HG03342 (cell line): Measurements from ENCODE around the gene GUCY1A2.
"Not testable (repeated sequence)": the region's sequence is repeated elsewhere in the genome, so short reads cannot be mapped to it uniquely, and the experiment has no call there.

Source experiments
- ATAC-seq: cut with Tn5 transposase; IDR thresholded peaks from one replicate; pipeline ENCODE4 v1.9.1; 2021; ENCODE audit warnings: mild to moderate bottlenecking, moderate library complexity; ENCODE audit not compliant: unreplicated experiment

The GUCY1A2 gene, protein sequence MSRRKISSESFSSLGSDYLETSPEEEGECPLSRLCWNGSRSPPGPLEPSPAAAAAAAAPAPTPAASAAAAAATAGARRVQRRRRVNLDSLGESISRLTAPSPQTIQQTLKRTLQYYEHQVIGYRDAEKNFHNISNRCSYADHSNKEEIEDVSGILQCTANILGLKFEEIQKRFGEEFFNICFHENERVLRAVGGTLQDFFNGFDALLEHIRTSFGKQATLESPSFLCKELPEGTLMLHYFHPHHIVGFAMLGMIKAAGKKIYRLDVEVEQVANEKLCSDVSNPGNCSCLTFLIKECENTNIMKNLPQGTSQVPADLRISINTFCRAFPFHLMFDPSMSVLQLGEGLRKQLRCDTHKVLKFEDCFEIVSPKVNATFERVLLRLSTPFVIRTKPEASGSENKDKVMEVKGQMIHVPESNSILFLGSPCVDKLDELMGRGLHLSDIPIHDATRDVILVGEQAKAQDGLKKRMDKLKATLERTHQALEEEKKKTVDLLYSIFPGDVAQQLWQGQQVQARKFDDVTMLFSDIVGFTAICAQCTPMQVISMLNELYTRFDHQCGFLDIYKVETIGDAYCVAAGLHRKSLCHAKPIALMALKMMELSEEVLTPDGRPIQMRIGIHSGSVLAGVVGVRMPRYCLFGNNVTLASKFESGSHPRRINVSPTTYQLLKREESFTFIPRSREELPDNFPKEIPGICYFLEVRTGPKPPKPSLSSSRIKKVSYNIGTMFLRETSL

DNA sequence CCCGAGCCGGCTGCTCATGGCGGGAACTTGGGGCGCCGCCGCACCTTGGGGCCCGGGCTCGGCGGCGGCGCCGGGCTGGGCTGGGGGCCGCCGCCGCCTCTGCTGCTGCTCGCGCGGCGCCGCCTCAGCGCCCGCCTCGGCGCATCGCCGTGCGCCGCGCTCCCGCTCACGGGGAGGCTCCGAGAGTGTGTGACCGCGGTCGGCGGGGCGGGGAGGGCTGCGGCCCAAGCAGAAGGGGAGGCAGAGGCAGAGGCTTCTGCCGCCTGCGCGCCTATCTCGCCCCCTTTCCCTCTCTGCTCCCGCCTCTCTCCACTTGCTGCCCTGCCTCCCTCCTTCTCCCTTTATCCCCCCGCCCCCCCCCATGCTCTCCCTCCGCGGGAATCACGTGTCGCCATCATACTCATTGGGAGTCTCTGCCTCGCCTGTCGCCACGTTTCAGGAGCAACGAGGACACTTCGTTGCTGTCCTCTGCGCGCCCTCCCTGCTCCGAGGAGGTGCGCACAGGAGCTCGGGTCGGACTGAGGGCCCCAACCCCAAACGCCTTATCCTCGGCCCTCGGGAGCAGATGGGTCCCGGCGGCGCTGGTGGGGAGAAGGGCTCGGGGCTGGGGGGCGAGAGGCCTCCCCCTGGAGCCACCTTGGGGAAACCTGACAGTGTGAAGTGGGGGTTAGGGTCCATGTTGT lies at the start of gene GUCY1A2:
Gene GUCY1A2 (minus strand): TSS at position 258 of the 683 bp plus-strand sequence. CDS start 421 bp downstream, outside the sequence.
- ATAC-seq = peak; percentile 37

DNA sequence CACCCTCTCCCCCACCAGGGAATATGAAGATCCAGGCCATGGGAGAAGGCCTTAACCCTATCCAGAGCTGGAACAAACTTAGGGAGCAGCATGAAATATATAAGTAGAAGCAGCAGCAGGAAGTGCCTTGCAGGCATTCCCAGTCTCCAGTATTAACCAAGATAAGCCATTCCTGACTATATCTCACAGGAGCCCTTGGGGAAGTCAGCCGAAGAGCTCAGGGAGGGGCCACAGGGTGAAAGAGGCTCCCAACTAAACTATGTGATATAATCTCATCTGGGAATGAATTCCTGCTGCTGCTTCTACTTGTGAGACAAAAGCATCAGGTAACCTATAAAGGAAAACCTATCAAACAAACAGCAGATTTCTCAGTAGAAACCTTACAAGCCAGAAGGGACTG lies 36.1 kb upstream of the GUCY1A2 start:
- ATAC-seq = no peak

DNA sequence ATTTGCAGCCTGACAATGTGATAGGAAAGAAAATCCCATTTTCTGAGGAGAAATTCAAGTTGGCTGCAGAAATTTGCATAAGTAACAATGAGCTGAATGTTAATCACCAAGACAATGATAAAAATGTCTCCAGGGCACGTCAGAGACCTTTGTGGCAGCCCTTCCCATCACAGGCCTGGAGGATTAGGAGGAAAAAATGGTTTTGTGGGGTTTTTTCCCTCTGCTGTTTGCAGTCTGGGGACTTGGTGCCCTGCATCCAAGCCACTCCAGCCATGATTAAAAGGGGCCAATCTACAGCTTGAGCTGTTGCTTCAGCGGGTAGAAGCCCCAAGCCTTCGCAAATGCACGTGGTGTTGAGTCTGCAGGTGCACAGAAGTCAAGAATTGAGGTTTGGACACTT lies 33.1 kb upstream of the GUCY1A2 start:
- not testable (repeated sequence) for ATAC-seq

DNA sequence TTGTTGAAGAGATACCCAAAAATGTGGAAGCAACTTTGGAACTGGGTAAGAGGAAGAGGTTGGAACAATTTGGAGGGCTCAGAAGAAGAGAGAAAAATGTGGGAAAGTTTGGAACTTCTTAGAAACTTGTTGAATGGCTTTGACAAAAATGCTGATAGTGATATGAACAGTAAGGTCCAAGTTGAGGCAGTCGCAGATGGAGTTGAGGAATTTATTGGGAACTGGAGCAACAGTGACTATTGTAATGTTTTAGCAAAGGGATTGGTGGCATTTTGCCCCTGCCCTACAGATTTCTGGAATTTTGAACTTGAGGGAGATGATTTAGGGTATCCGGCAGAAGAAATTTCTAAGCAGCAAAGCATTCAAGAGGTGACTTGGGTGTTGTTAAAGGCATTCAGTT lies 32.6 kb upstream of the GUCY1A2 start:
- not testable (repeated sequence) for ATAC-seq

DNA sequence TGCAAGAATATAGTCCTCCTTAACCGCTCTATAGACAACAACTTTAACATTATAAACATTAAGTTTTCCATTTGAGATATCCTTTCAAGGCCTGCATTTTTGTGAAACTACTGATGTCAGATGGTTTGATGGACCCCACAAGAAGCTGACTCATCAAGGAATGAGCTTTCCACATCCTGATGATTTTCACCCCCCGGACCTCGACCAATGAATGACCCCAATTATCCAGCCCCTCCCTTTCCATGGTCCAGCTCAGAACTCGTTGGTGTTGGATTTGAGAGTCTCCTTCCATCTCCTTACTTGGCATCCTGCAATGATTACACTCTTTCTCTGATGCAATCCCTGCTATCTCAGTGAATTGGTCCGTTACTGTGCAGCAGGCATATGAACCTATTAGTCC lies 31.8 kb upstream of the GUCY1A2 start:
- no peak for ATAC-seq

DNA sequence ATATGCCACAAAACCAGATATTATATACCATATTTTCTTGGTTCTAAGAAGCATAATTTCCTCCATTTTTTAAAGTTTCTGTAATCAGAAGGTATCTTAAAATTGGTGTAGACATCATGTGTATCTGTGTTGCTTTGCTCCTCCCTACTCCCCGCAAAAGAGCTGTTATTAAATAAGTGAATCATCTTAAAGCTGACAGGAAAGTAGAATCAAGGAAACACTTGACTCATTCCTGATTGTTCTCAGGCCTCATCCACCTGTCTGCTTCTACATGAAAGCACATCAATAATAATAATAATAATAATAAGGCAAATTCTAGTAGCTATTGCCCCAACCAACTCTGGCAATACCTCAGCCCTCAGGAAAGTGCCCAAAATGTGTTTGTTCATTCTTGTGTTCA lies 26.2 kb upstream of the GUCY1A2 start:
- no peak for ATAC-seq

DNA sequence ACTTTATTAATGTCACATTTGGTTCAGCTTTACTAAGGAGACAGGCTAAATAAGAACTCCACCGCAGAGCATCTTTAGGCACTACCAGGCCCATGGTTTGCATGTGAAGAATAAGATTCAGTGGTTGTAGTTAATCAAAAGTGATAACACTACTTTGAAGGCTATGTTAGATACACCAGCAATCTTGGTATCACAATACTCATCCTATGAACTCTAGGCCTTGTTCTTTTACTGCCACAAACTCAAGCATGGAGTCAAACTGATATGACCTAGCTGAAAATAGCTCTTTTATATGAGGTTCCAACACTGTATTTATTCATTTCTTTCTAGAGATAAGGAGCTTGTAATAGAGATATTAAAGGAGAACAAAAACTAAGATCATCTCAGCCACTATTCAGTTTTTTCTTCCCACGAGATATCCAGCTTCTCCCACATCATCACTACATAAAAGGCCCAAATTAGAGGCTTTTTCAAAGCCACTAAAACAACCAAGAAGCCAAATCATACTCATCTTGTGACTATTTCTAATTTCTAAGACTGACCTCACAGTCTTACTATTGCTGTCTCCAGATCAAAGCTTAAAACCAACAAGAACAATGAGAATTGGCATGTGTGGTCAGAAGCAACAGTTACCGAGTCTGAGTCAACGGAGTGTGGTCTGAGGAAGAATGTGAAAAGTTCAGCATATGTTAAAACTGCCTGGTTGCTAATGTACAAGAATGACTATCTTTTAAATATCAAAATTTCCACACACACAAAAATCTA lies 25.1 kb upstream of the GUCY1A2 start:
- ATAC-seq = peak; percentile 77

DNA sequence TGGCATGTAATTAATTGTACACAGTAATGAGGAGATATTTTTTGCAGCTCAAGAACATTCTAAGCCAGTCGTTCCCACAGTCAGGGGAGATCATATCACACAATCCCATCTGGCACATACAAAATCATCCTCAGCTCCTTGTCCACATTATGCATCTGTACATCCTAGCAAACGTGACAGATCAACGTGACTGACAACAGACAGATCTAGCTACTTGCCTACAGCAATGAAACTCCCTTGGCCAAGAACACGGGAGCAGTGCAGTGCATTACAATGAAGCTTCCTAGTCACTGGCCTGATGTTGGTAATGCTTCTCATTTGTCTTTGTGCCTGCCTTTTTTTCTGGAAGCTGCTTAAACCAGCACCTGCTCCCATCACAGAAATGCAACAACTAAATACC lies 24.5 kb upstream of the GUCY1A2 start:
- no peak for ATAC-seq

DNA sequence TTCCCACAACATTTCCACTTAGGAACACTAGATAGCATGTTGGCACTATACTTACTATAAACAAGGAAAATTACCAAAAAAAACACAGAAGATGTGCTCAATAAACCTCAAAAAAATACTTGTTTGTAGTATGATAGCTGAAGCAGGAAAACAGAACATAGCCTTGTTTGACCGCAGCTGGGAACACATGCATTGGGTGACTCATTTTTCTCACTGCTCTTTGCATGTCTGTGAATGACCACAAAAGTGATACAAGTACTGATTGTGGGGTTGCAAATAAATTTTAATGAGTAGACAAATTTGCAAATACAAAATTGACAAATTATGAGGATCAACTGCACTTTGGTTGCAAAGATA lies 22.8 kb upstream of the GUCY1A2 start:
- ATAC-seq = peak; percentile 60

DNA sequence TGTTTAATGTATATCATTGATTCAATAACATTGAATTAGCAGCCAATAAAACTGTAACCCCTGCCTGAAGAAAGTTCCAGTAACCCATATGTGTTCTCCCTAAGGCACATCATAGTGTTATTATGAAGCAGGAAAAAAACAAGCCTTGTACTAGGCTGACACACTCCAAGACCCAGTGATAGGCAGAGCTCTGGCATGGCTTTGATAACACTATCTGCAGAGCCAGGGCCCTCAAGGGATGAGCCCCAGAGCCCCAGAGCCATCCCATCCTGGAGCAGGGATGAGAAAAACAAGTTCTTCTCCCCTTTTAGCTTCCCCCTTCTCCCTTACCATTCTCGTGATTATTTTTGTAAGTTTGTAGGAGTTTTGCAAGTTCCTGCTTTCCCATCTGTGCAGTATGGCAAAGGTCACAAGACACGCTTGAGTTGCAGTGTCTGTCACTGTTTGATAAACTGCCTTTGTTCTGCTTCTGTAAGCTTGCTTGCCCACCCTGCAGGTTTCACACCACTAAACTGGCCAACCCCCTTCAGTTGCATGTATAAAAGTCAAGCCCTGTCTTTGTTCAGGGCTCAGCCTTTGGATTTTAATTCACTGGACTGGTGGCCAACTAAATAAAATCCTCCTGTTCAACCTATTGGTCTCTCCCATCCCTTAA lies 22.3 kb upstream of the GUCY1A2 start:
- no peak for ATAC-seq

DNA sequence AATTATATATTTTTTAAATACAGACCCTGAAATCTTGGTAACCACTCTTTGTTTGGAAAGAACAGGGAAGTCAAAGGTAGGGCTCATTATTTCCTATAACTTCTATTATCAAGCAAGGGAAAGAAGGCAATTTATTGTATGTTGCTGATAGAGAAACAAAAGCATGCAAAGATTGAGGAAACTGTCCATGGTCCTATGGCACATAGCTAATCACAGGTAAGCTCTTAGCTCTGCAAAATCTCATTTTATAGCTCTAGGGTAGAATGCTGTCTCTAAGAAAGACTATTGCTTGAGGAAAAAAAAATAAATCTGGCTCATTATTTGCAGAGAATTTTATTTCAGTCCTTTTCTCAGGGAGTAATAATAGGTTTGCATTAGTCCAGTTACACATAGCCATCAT lies 7.4 kb upstream of the GUCY1A2 start:
- no peak for ATAC-seq

DNA sequence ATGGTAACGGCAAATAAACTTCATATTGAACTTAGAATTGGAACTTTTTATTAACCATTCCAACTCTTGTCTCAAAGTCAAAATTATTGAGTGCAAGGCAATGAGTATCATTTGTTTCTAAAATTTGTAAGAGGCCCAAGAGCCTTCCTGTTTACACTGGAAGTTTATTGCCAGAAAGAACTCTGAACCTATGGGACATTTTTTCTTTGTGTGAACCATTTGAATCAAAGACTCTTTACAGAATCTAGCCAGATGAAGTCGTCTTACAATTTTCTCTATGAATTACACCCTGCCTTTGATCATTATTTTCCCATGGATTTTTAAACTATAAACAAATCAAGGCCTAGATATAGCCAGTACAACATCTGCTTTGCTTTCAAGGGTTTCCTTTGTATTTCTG lies 2.3 kb upstream of the GUCY1A2 start:
- ATAC-seq = no peak

DNA sequence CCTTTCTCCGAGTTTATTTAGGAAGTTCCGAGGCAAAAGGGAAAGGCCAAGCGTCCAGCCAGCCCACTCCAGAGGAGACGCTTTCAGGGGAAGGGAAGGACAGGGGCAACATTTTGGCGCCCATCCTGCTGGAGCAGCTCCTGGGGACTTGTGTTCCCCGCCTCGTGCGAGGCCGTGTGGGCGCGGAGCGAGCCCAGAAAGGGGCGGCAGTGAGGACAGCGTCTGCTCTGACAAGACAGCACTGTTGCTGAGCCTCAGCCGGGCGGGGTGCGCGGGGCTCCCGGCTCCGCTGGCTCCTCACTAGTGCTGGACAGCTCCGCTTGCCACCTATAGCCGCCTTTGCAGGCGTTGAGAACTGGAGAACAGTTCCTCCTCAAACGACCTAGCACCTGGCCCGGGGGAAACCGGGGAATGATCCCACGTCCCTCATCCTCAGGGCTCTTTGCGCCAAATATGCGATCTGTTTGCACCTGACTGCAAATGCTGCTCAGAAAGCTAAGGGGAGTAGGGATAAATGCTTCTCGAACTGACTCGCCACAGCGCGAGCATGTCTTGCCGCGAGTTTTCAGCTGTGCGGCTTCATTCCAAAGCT lies 722 bp upstream of the GUCY1A2 start:
- no peak for ATAC-seq

DNA sequence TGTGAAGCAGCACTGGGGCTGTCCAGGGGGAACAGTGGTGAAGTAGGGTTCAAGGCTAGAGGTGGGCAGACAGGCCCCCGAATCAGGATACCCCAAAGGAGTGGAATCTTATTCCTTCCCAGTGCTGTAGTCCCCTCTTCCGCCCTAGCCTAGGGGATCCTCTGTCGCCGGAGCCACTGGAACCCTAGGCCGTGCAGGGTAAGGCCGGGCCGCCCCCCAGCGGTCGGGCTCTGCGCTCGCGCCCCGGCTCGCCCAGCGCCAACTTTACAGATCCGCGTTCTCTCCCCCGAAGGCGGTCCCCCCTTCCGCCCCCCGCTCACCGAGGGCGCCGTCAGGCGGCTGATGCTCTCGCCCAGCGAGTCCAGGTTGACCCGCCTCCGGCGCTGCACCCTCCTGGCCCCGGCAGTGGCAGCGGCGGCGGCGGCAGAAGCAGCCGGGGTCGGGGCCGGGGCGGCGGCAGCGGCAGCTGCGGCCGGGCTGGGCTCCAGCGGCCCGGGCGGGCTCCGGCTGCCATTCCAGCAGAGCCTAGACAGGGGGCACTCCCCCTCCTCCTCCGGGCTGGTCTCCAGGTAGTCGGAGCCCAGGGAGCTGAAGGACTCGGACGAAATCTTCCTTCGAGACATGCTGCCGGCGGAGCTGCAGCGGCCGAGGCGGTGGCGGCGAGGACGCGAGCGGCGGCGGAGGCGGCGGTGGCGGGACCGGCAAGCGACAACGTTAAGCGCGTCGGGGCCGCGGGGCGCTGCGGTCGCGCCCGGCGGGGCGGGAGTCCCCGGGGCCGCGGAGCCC lies 650 bp downstream of the GUCY1A2 start:
- peak; percentile 65 for ATAC-seq

DNA sequence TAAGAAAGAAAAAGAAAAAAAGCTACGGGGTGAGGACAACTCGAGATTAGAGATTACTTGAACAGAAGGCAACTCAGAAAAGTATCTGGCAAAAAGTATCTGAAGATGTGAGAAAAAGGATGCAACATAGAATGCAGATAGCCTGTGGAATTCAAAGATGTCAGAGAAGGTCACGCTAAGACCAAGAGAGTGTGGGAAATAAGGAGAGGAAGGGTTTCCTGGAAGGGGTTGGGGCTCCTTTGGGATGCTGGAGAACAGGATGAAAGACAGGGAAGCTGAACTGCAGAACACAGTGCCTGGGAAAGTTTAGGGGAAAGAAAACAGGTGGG lies 1.2 kb downstream of the GUCY1A2 start:
- no peak for ATAC-seq

DNA sequence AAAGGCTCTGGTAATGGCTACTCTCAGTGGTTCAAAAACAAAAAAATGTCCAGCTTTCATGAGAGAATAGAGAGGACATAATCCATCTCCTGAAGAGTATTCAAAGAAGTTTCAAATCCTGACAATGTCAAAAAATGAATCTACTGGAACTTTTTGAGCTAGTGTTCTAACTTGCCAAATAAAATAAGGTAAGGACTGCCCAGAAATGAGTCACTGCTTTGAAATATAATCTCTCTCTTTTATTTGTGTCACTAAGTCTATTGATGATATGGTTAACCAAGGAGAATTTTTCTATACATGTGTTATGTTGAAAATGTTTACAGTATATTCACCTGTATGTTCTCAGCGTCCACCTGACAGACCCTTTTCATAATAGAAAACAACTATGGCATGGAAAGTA lies 3.4 kb downstream of the GUCY1A2 start:
- no peak for ATAC-seq

DNA sequence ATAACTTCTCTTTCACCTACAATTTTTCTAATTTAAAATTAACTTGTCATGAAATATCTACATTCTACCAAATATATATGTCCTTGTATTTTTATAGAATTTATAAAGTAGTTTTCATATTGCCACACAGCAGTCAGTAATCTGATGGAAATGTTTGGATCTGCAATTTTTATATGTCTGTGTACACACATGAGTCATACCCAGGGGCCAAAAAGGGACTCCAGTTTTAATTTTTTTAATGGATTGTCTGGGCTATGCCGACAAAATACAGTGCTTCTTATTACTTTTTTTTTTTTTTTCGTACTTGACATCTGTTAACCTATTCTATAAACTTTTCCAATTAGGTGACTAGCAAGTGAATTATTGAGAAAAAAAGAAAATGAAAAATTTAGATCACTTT lies 6.3 kb downstream of the GUCY1A2 start:
- ATAC-seq = no peak

DNA sequence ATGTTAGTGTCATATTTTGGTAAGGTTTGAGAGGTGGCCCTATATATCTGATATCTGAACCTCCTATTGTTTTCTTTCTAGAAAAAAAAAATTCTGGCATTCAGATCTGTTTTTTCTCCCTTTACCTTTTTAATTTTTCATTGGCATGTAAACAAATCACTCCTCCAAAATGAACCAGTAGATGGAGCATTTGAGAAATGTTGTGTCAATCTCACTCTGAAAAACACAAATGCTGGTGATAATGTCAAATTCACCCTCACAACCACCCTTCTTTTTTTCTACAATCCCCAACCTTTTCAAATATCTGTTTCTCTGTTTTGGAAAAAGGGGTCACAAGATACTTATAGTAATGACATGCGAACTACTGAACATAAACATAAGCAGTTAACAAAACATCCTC lies 9.1 kb downstream of the GUCY1A2 start:
- no peak for ATAC-seq

DNA sequence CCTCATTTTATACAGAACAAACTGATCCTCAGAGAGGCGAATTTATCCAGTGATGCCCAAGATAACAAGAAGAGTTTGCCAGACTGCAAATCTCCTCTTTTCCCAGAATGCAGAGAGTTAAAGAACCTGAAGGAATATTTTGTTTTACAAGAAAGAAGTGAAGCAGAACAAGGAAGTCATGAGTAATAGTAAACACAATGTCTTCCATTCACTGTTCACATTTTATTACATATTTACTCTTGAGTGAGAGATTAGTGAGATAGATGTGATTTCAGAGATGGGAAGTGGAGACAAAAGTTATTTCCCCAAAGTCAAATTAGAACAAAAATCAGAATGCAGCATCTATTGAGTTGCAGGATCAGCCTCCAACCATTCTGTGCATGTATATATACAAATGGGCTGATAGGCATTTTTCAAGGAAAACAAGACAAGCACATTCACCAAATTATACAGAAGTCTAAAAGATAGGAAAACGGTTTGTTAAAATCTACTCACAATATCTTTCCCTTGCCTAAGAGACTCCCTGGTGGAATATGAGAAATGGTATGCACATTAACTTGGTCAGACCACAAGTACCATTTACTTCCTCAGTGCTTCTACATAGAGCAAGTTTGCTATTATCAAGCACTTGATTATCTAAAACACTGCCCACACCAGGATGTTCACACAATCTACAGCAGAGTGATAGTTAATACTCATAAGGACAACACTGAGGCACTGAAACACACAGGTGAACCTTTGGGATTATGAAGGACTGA lies 12.0 kb downstream of the GUCY1A2 start:
- ATAC-seq = no peak
